Lung (tissue), 12 donors: ENCODE data around the gene CLIC5. TPM values are rescaled to one million over a fixed set of nuclear protein-coding genes. Genes with fewer than 3 reads are reported as not detected.

Experiments used
- ATAC-seq: fragments of 200-7000 bp; cut with Tn5 transposase; one replicate; pipeline ENCODE4 v1.9.1; 2020; ENCODE audit warnings: moderate number of reproducible peaks; ENCODE audit not compliant: insufficient read depth, low FRiP score
- DNase-seq, 3 donors: peaks; one replicate each; pipeline ENCODE4 v3.0.0-alpha.2; 2013 to 2017
- H3K27ac ChIP-seq, 2 donors: one replicate each; pipeline ENCODE4 v1.5.1; 2013; ENCODE audit warnings: mild to moderate bottlenecking in 2 of 2, moderate library complexity in 2 of 2, control low read depth in 1 of 2, inconsistent platforms in 1 of 2, low read depth in 1 of 2, low read length in 1 of 2
- H3K27me3 ChIP-seq, 3 donors: one replicate each; pipeline ENCODE4 v1.5.1; 2013; ENCODE audit warnings: low read length in 2 of 3; ENCODE audit not compliant: control insufficient read depth in 3 of 3, insufficient read depth in 3 of 3
- H3K36me3 ChIP-seq, 4 donors: one replicate each; pipeline ENCODE4 v1.5.1; 2013; ENCODE audit warnings: low read length in 4 of 4, mild to moderate bottlenecking in 1 of 4, moderate library complexity in 1 of 4; ENCODE audit not compliant: control insufficient read depth in 4 of 4, insufficient read depth in 4 of 4
- H3K4me1 ChIP-seq, 5 donors: one replicate each; pipeline ENCODE4 v1.5.1; 2013; ENCODE audit warnings: low read length in 5 of 5, mild to moderate bottlenecking in 2 of 5, moderate library complexity in 1 of 5; ENCODE audit not compliant: control insufficient read depth in 5 of 5, insufficient read depth in 5 of 5
- H3K4me3 ChIP-seq: one replicate; pipeline ENCODE4 v1.5.1; 2013; ENCODE audit warnings: mild to moderate bottlenecking, control low read depth, moderate library complexity
- H3K9ac ChIP-seq, 2 donors: one replicate each; pipeline ENCODE4 v1.5.1; 2013; ENCODE audit warnings: low read length in 2 of 2, control low read depth in 1 of 2; ENCODE audit not compliant: insufficient read depth in 1 of 2
- H3K9me3 ChIP-seq, 4 donors: one replicate each; pipeline ENCODE4 v1.5.1; 2013; ENCODE audit warnings: low read length in 3 of 4, mild to moderate bottlenecking in 1 of 4, moderate library complexity in 1 of 4; ENCODE audit not compliant: control insufficient read depth in 4 of 4, insufficient read depth in 3 of 4
- WGBS, 2 donors: extraction: QIAGEN DNeasy Blood & Tissue Kit; methylation state at CpG; one replicate each; pipeline ENCODE4 v1.1.7; 2013; 5-methylcytosine and 5-hydroxymethylcytosine counted together
- polyA plus RNA-seq, 2 donors: library from polyadenylated mRNA; stranded (reverse); fragments of 200-250 nt; gene quantifications; one replicate each; pipeline ENCODE4 v1.2.1, GENCODE V29; 2013
- total RNA-seq, 2 donors: library from RNA; depleted of rRNA in 1 of 2; stranded (reverse); fragments of >200 nt in 1 of 2; gene quantifications; one replicate each; pipeline ENCODE4 v1.2.1, GENCODE V29; 2014 to 2021
- TF ChIP-seq, protein P1 (sequence below): IDR thresholded peaks from 2 replicates; pipeline ENCODE4 v1.5.1; 2012; ENCODE audit warnings: mild to moderate bottlenecking; ENCODE audit errors: control extremely low read depth, extremely low read depth
- donor health status: control.
- donor health status: control.
- donor health status: Bipolar disorder and iron deficiency.
- donor health status: healthy.
- donor health status: DM: yes; HTN: yes; CAD: no.

Gene CLIC5
- total and polyA plus RNA-seq, 4 donors, result 14.8 to 92.3 (median 40.7) TPM

DNA sequence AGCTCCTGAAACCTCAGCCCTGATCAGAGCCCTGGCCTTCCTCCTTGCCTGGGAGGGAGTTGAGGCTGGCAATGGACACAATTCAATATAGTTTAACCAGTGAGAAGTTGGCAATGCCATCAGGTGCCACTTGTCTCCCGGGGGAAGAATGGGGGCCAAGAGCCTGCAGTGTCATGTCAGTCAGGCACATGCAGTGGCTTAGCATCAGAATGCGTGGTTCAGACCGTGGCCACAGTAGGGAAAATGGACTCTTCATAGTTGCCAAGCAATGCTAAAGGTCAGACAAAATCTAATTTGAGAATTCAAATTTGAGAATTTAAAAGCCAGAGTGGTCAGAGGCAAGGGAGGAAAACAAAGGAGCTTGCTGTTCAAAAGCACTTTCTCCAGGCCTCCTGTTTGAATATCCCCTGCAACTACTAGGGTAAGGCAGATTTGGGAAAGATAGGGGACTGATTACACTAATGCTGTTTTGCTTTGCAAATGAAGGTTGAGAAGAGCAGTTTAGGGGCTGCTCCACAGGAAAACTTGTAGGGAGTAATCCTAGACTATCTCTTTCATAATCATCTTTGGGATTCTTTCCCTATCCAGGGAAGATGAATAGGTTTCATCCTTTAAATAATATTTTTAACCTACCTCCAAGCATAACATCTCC lies 33.1 kb upstream of the CLIC5 start:
- H3K4me3 ChIP-seq, result no peak overlapping the region
- no peaks in the 10 kb centered on the region for H3K36me3 ChIP-seq
- WGBS, 2 donors, result 82 to 93% methylated on average over 3 of the region's 3 CpGs
- ATAC-seq (no peak), DNase-seq (no peak)
- no peak overlapping the region for H3K9ac ChIP-seq
- H3K27ac ChIP-seq, result no peak overlapping the region
- H3K9me3 ChIP-seq, result no peaks in the 10 kb centered on the region
- no peaks in the 10 kb centered on the region for H3K27me3 ChIP-seq
- H3K4me1 ChIP-seq, result peaks cover 0 to 32% (median 4%) of the 10 kb centered on the region in 5 donors
- TF ChIP-seq, protein P1, sequence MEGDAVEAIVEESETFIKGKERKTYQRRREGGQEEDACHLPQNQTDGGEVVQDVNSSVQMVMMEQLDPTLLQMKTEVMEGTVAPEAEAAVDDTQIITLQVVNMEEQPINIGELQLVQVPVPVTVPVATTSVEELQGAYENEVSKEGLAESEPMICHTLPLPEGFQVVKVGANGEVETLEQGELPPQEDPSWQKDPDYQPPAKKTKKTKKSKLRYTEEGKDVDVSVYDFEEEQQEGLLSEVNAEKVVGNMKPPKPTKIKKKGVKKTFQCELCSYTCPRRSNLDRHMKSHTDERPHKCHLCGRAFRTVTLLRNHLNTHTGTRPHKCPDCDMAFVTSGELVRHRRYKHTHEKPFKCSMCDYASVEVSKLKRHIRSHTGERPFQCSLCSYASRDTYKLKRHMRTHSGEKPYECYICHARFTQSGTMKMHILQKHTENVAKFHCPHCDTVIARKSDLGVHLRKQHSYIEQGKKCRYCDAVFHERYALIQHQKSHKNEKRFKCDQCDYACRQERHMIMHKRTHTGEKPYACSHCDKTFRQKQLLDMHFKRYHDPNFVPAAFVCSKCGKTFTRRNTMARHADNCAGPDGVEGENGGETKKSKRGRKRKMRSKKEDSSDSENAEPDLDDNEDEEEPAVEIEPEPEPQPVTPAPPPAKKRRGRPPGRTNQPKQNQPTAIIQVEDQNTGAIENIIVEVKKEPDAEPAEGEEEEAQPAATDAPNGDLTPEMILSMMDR, result no peak

DNA sequence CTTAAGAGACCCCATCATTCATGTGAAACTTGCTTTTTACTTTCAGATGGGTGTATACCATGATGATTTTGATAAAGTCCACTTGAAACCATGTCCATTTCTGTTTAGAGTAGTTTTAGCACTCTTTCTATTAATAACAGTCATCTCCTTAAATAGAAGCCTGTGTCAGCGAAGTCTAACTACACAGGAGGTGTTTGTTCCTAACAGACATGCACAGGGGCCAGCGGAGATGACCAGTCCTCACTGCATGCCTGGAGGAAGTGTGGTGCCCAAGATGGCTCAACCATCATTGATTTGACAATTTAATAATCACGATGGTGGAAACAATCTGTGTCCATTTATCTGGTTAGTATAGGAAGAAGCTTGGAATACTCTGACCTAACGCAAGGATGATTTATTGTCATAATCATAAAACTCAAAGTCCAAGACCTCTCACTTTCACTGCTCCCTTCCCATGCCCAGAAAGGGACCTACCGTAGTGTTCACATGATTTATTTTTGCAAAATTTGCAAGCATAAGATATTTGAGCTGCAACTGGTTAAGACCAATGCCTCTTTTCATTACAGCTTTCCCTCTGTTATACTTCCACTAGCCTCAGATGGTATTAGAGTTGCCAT lies 31.0 kb upstream of the CLIC5 start:
- no peak for DNase-seq
- Histone ChIP-seq H3K36me3 (no peaks in the 10 kb centered on the region), H3K4me1 (peaks cover 0 to 21% (median 4%) of the 10 kb centered on the region in 5 donors), H3K27me3 (no peaks in the 10 kb centered on the region), H3K9ac (no peak overlapping the region), H3K9me3 (no peaks in the 10 kb centered on the region), H3K4me3 (no peak overlapping the region), H3K27ac (no peak overlapping the region)
- no peak for ATAC-seq
- TF ChIP-seq, protein P1, result no peak
- 89 to 90% methylated on average over 5 of the region's 5 CpGs for WGBS, 2 donors

DNA sequence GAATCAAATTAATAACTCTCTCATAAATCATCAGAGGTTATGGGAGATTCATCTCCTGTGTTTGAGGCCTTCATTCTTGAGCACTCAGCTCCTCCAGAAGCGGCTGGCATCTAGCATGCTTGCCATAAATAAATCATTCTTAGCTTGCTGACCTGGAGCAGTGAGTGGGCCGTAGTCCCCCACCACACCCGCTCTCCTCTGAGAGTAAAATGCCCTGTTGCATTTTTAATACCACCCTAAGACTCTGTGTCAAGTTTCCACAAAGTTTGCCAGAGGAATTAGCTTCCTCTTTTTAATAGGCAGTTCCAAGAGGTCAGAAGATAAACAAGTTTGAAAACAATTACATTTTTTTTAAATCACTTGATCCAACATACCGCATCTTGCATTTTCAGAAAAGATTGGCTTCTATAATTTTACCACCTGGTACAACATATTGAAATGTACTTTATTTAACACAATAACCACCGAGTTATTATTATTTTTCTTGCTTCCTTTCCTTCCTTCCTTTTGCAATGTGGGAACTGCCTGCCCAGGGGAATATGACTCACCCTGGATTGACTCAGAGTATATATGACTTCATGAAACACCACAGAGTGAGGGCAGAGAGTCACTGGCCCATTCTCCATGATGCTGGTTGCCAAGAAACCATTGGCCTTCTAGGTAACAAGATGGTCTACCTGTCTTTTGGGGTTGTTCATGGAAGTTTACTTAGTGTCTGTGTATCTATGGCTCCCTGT lies 29.4 kb upstream of the CLIC5 start:
- ATAC-seq, result peak; percentile 81
- no peaks in the 10 kb centered on the region for H3K27me3 ChIP-seq
- H3K4me1 ChIP-seq, result peaks cover 0 to 20% (median 0%) of the 10 kb centered on the region in 5 donors
- WGBS, 2 donors, result 37 to 55% methylated on average over 5 of the region's 5 CpGs
- no peak for DNase-seq
- peak overlapping the region; percentile 11 to 32 for H3K27ac ChIP-seq
- H3K4me3 ChIP-seq, result no peak overlapping the region
- no peak overlapping the region for H3K9ac ChIP-seq
- peaks cover 0 to 2% (median 0%) of the 10 kb centered on the region in 4 donors for H3K9me3 ChIP-seq
- TF ChIP-seq, protein P1, result no peak
- H3K36me3 ChIP-seq, result no peaks in the 10 kb centered on the region
